ENCODE measurements around the gene MRFAP1L1. TPM values are rescaled to one million over a fixed set of nuclear protein-coding genes. Genes with fewer than 3 reads are reported as not detected.
A peak's percentile ranks its signal among the peaks of the same experiment; 100 is the strongest.

The MRFAP1L1 gene
- total RNA-seq, 1 experiment from 2014 or later, result 57.7 TPM

- no peak overlapping the region for H3K9ac ChIP-seq (ENCODE audit: extremely low read depth, insufficient read length, low read length)
- H3K36me3 Mint-ChIP-seq (ENCODE audit: insufficient read depth in 1 of 3, low read depth in 3 of 3), result no peaks in the 10 kb centered on the region
- no peaks in the 10 kb centered on the region for H4K20me1 ChIP-seq (ENCODE audit: control insufficient read depth, insufficient read depth, insufficient read length)
- no peaks in the 10 kb centered on the region for H3K79me2 ChIP-seq (ENCODE audit: insufficient read depth, low read length)
- H2BK120ac ChIP-seq (ENCODE audit: low read depth, low read length, poor library complexity, severe bottlenecking), result no peak overlapping the region
- no peak overlapping the region for H3K27ac ChIP-seq (ENCODE audit: insufficient read length, low read depth, low read length)
- TF ChIP-seq, protein P1, sequence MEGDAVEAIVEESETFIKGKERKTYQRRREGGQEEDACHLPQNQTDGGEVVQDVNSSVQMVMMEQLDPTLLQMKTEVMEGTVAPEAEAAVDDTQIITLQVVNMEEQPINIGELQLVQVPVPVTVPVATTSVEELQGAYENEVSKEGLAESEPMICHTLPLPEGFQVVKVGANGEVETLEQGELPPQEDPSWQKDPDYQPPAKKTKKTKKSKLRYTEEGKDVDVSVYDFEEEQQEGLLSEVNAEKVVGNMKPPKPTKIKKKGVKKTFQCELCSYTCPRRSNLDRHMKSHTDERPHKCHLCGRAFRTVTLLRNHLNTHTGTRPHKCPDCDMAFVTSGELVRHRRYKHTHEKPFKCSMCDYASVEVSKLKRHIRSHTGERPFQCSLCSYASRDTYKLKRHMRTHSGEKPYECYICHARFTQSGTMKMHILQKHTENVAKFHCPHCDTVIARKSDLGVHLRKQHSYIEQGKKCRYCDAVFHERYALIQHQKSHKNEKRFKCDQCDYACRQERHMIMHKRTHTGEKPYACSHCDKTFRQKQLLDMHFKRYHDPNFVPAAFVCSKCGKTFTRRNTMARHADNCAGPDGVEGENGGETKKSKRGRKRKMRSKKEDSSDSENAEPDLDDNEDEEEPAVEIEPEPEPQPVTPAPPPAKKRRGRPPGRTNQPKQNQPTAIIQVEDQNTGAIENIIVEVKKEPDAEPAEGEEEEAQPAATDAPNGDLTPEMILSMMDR (conservative IDR thresholded peaks at IDR 0.05), result no peak
- H3K4me3 Mint-ChIP-seq, result no peak overlapping the region
- H3K56ac ChIP-seq (ENCODE audit: insufficient read length, low read depth, low read length), result no peak overlapping the region
- H3K27me3 ChIP-seq (ENCODE audit: insufficient read depth, low read length), result no peaks in the 10 kb centered on the region; the same call in 1 of the 2 replicates
- H4K91ac ChIP-seq (ENCODE audit: insufficient read length, low read depth, low read length), result no peak overlapping the region
- no peak overlapping the region for H4K5ac ChIP-seq (ENCODE audit: insufficient read length, low read depth, low read length)
- no peak overlapping the region for H3K4me2 ChIP-seq (ENCODE audit: insufficient read depth, insufficient read length, low read length)
- H3K23ac ChIP-seq (ENCODE audit: insufficient read length, low read depth, low read length), result peak overlapping the region; percentile 37
- H2BK5ac ChIP-seq (ENCODE audit: insufficient read length, low read length), result no peak overlapping the region
- no CpG with 5 or more reads among the region's 55 CpGs for WGBS (ENCODE audit: extremely low coverage, insufficient read length, low lambda C conversion rate)
- no peak overlapping the region for H4K8ac ChIP-seq (replicated peaks; ENCODE audit: insufficient read length, low read depth, low read length)
- H3K4ac ChIP-seq (ENCODE audit: low read depth, low read length), result no peak overlapping the region
- H2AK5ac ChIP-seq (ENCODE audit: insufficient read length, low read length), result no peak overlapping the region
- H3K4me1 Mint-ChIP-seq, result 0 out of 4 replicates have a peak, but pooled peaks cover 0 to 4% of the 10 kb centered on the region in 2 experiments
- H3K79me1 ChIP-seq (ENCODE audit: insufficient read depth, low read depth, low read length, poor library complexity, severe bottlenecking), result no peaks in the 10 kb centered on the region
- no peak overlapping the region for H3K18ac ChIP-seq (ENCODE audit: insufficient read length, low read depth, low read length)
- no peak overlapping the region for H2BK12ac ChIP-seq (ENCODE audit: insufficient read length, low read depth, low read length)
- H3K9me3 Mint-ChIP-seq, result no peaks in the 10 kb centered on the region; a peak in 1 of 5 replicates
- H2BK15ac ChIP-seq (ENCODE audit: low read depth, low read length), result no peak overlapping the region
- DNase-seq, result no peak
- H3K14ac ChIP-seq (ENCODE audit: insufficient read depth, low read length), result no peak overlapping the region
- H3T11ph ChIP-seq (ENCODE audit: low read length), result no peak overlapping the region
- H3K9me3 ChIP-seq (ENCODE audit: control insufficient read depth, low read depth, low read length), result no peaks in the 10 kb centered on the region
- H3K27me3 Mint-ChIP-seq (ENCODE audit: low read depth), result peaks cover 46% of the 10 kb centered on the region
- H3K4me1 ChIP-seq (ENCODE audit: insufficient read depth, low read length), result no peaks in the 10 kb centered on the region
- no peak overlapping the region for H2BK20ac ChIP-seq (ENCODE audit: low read depth, low read length, poor library complexity, severe bottlenecking)
- H3K27ac Mint-ChIP-seq, result no peak overlapping the region
- peaks cover 3% of the 10 kb centered on the region for H3K23me2 ChIP-seq (ENCODE audit: insufficient read length, low read depth, low read length, poor library complexity, severe bottlenecking)
- H2AFZ ChIP-seq (ENCODE audit: low read length), result no peak overlapping the region
Observed at GRCh38 chr4:6663596-6664393, 45.9 kb downstream of the MRFAP1L1 start.
